Measurements from ENCODE around the gene ZNF385B. TPM values are rescaled to one million over a fixed set of nuclear protein-coding genes. Genes with fewer than 3 reads are reported as not detected.

The ZNF385B gene
- total and polyA plus RNA-seq, 9 of the 15 experiments (the other 6 are each of a cell fraction or from before 2014, with no cell fraction given) = 0.50 TPM; not detected in 8

DNA sequence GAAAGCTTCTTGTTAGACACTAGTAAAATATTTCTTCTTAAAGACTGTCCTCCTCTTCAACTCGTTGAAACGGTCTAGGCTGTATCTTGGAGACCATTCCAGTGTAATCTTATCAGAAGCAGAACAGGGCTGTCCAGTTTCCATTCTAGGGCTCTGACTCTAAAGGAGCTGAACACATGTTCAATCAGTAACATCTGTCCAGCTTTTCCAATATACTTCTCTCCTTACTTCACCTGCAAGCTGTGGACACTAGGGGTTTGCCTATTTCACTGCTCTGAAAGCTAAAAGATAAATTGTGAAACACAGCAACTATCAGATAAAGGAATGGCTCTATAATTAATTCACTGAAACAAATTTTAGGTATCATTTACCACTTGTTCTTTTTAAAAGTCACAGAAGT lies 73.8 kb downstream of the ZNF385B start (continued):
- no peak for TF ChIP-seq ZNF165 (CRISPR knock-in tag; IDR thresholded peaks at IDR 0.05; ENCODE audit: borderline replicate concordance)
- peak; percentile 89 for TF ChIP-seq MTA2 (IDR thresholded peaks at IDR 0.05; ENCODE audit: low read depth)
- TF ChIP-seq TBP (optimal IDR thresholded peaks at IDR 0.05; ENCODE audit: low read depth, low read length) = no peak
- no peak for TF ChIP-seq SIRT6 (IDR thresholded peaks at IDR 0.05; ENCODE audit: low read depth, low read length)
- TF ChIP-seq POLR3A (IDR thresholded peaks at IDR 0.05; ENCODE audit: borderline replicate concordance, extremely low read depth, insufficient read depth, insufficient read length) = no peak
- TF ChIP-seq ZNF583 (CRISPR knock-in tag; IDR thresholded peaks at IDR 0.05) = no peak
- peak; percentile 49; the same call in 1 of the 2 replicates for TF ChIP-seq SMARCC2 (IDR thresholded peaks at IDR 0.05; ENCODE audit: low read depth)
- TF ChIP-seq ARNT (IDR thresholded peaks at IDR 0.05) = 0 out of 4 replicates have a peak, but pooled peaks of 1 of the 2 experiments have one; percentile 49
- TF ChIP-seq CBFA2T2 (conservative IDR thresholded peaks at IDR 0.05) = peak; percentile 96
- TF ChIP-seq MCM5 (IDR thresholded peaks at IDR 0.05; ENCODE audit: low read depth) = no peak
- no peak for TF ChIP-seq GMEB1 (CRISPR knock-in tag; IDR thresholded peaks at IDR 0.05)
- TF ChIP-seq, protein P1, sequence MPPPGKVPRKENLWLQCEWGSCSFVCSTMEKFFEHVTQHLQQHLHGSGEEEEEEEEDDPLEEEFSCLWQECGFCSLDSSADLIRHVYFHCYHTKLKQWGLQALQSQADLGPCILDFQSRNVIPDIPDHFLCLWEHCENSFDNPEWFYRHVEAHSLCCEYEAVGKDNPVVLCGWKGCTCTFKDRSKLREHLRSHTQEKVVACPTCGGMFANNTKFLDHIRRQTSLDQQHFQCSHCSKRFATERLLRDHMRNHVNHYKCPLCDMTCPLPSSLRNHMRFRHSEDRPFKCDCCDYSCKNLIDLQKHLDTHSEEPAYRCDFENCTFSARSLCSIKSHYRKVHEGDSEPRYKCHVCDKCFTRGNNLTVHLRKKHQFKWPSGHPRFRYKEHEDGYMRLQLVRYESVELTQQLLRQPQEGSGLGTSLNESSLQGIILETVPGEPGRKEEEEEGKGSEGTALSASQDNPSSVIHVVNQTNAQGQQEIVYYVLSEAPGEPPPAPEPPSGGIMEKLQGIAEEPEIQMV (tag; conservative IDR thresholded peaks at IDR 0.05; ENCODE audit: low read depth) = no peak
- TF ChIP-seq SMAD4 (CRISPR knock-in tag; conservative IDR thresholded peaks at IDR 0.05) = 0 out of 2 replicates have a peak, but pooled peaks have one; percentile 46
- TF ChIP-seq KDM4B (IDR thresholded peaks at IDR 0.05; ENCODE audit: borderline replicate concordance in 2 of 2, low read depth in 1 of 2) = no peak
- no peak for TF ChIP-seq KAT8 (IDR thresholded peaks at IDR 0.05; ENCODE audit: low read depth)
- 0 out of 2 replicates have a peak, but pooled peaks have one; percentile 37 for TF ChIP-seq MYBL2 (IDR thresholded peaks at IDR 0.05; ENCODE audit: low read depth)
- no peak for TF ChIP-seq MYBL2 (CRISPR knock-in tag; IDR thresholded peaks at IDR 0.05; ENCODE audit: borderline replicate concordance)
- no peak for TF ChIP-seq SMAD1 (IDR thresholded peaks at IDR 0.05; ENCODE audit: low read depth, low read length, partially characterized antibody)
- no peak for TF ChIP-seq CTCF (IDR thresholded peaks at IDR 0.05 in 2 of 3, conservative IDR thresholded peaks at IDR 0.05 in 1 of 3; ENCODE audit: insufficient read depth in 2 of 3, low read depth in 1 of 3, low read length in 3 of 3)
- TF ChIP-seq ZBTB43 (CRISPR knock-in tag; IDR thresholded peaks at IDR 0.05) = no peak
- no peak for TF ChIP-seq NELFE (IDR thresholded peaks at IDR 0.05; ENCODE audit: insufficient read depth, insufficient read length)
- no peak for TF ChIP-seq NFYB (IDR thresholded peaks at IDR 0.05; ENCODE audit: extremely low read depth, insufficient read length)
- peak; percentile 72; the same call in 1 of the 2 replicates for TF ChIP-seq CC2D1A (IDR thresholded peaks at IDR 0.05)
- TF ChIP-seq BCL6 (CRISPR knock-in tag; IDR thresholded peaks at IDR 0.05) = no peak
- TF ChIP-seq GTF2F1 (IDR thresholded peaks at IDR 0.05; ENCODE audit: low read depth, low read length) = no peak
- TF ChIP-seq TRIM28 (IDR thresholded peaks at IDR 0.05) = no peak
